ENCODE data around the gene PRSS53. TPM values are rescaled to one million over a fixed set of nuclear protein-coding genes. Genes with fewer than 3 reads are reported as not detected.

PRSS53 gene
- total and polyA plus RNA-seq, 10 of the 15 experiments (the other 5 are each of a cell fraction or from before 2014, with no cell fraction given) = 0.35 to 3.4 (median 0.88) TPM; not detected in 2

- WGBS (ENCODE audit: insufficient coverage, insufficient replicate concordance, low lambda C conversion rate, missing lambda C conversion rate) = under 1% methylated on average over 66 of the region's 83 CpGs
- Histone ChIP-seq H3K79me2 (ENCODE audit: control insufficient read depth, insufficient read depth, low read length) (peaks cover 52% of the 10 kb centered on the region), H2AFZ (ENCODE audit: control insufficient read depth, low read depth, low read length) (peak overlapping the region; percentile 27), H3K27ac (ENCODE audit: control insufficient read depth, insufficient read depth) (peak overlapping the region; percentile 89), H3K36me3 (ENCODE audit: control insufficient read depth in 2 of 2, insufficient read depth in 2 of 2, low read length in 1 of 2) (peaks cover 8% of the 10 kb centered on the region in 2 experiments; a peak in 3 of 4 replicates), H4K20me1 (ENCODE audit: control insufficient read depth, insufficient read depth) (no peaks in the 10 kb centered on the region), H3K4me1 (ENCODE audit: control insufficient read depth, insufficient read depth, low read length) (peaks cover 3% of the 10 kb centered on the region; the same call in 1 of the 2 replicates), H3K27me3 (replicated peaks in 1 of 2; ENCODE audit: control insufficient read depth in 2 of 2, insufficient read depth in 2 of 2, low read length in 1 of 2) (no peaks in the 10 kb centered on the region), H3K9me3 (replicated peaks; ENCODE audit: control insufficient read depth, insufficient read depth, low read length) (no peaks in the 10 kb centered on the region), H3K4me3 (peak overlapping the region; percentile 86), H3K4me2 (ENCODE audit: control insufficient read depth, insufficient read depth) (peak overlapping the region; percentile 98; the same call in 1 of the 2 replicates), H3K9ac (ENCODE audit: control insufficient read depth, insufficient read depth, low read length) (peak overlapping the region; percentile 90)
- in situ Hi-C loops (cut with MboI) (no loop called here), intact Hi-C loops (cut with micrococcal nuclease; ENCODE audit: unreplicated experiment) (loop anchor here (5.0 to 10.0 kb wide), 2 partner anchors 69 to 79 kb away; no protein-coding TSS in a partner anchor)
- SMC1A ChIA-PET (ENCODE audit: uncharacterized antibody, unreplicated experiment) = interaction anchor here (0.6 to 2.8 kb wide), 11 partner anchors 11 to 387 kb away, joined by 3 to 10 read pairs (median 5); partner anchors contain the start of genes FUS, HSD3B7, ITGAX and KAT8
- DNase-seq (ENCODE audit: low read depth, low spot score) (peak; percentile 51), ATAC-seq (peak; percentile 76), FAIRE-seq (no peak)
- BruUV-seq (replicated peaks) = no TSS peak
- POLR2A ChIA-PET = interaction anchor here (0.5 to 4.2 kb wide), 17 partner anchors 8 to 597 kb away, joined by 3 to 21 read pairs (median 5); partner anchors contain the start of genes ARMC5, BCKDK, KAT8 and SETD1A
- CTCF ChIA-PET = interaction anchor here (0.8 to 2.4 kb wide), 11 partner anchors 23 to 795 kb away, joined by 3 to 15 read pairs (median 3); partner anchors contain the start of gene HSD3B7
- RAD21 ChIA-PET (ENCODE audit: unreplicated experiment) = interaction anchor here (0.6 to 1.9 kb wide), 17 partner anchors 19 to 796 kb away, joined by 3 to 16 read pairs (median 6); partner anchors contain the start of genes ARMC5, FUS, HSD3B7 and KAT8
- TF ChIP-seq BRCA1 (IDR thresholded peaks at IDR 0.05; ENCODE audit: low read depth, low read length) (no peak), CHD4 (IDR thresholded peaks at IDR 0.05) (no peak), CEBPZ (IDR thresholded peaks at IDR 0.05; ENCODE audit: low read depth, low read length) (no peak), ZBED1 (IDR thresholded peaks at IDR 0.05; ENCODE audit: borderline replicate concordance) (no peak), BHLHE40 (IDR thresholded peaks at IDR 0.05; ENCODE audit: borderline replicate concordance in 1 of 2, low read depth in 2 of 2, low read length in 1 of 2) (peak; percentile 22 to 76; a peak in 2 of 4 replicates), STAT1 (conservative IDR thresholded peaks at IDR 0.05) (0 out of 2 replicates have a peak, but pooled peaks have one; percentile 13), IKZF1 (conservative IDR thresholded peaks at IDR 0.05) (peak; percentile 93), SUZ12 (IDR thresholded peaks at IDR 0.05; ENCODE audit: unreplicated experiment) (no peak), ZBTB33 (IDR thresholded peaks at IDR 0.05) (no peak; the same call in 1 of the 2 replicates), ZSCAN29 (IDR thresholded peaks at IDR 0.05) (no peak), SP1 (IDR thresholded peaks at IDR 0.05; ENCODE audit: low read depth, low read length) (peak; percentile 94), CEBPB (IDR thresholded peaks at IDR 0.05; ENCODE audit: borderline replicate concordance in 1 of 2, low read depth in 2 of 2, low read length in 2 of 2) (no peak), CBX5 (IDR thresholded peaks at IDR 0.05; ENCODE audit: low read depth) (no peak), RB1 (IDR thresholded peaks at IDR 0.05; ENCODE audit: borderline replicate concordance) (0 out of 2 replicates have a peak, but pooled peaks have one; percentile 50), USF1 (IDR thresholded peaks at IDR 0.05; ENCODE audit: borderline replicate concordance, extremely low read length, insufficient read depth, low read depth, low read length) (no peak), NFXL1 (IDR thresholded peaks at IDR 0.05; ENCODE audit: borderline replicate concordance) (peak; percentile 83; the same call in 1 of the 2 replicates)
Measured at GRCh38 chr16:31073142-31073969, 15.4 kb downstream of the PRSS53 start.

All from GM12878 (cell line).